ACHN (cell line): ENCODE results near the gene WNK4.
A peak's percentile ranks its signal among the peaks of the same experiment; 100 is the strongest.
"Not testable (repeated sequence)": the region's sequence is repeated elsewhere in the genome, so short reads cannot be mapped to it uniquely, and the experiment has no call there.

Experiments
- DNase-seq: peaks from one replicate; pipeline ENCODE4 v3.0.0-alpha.2; 2015
- in situ Hi-C: cut with HindIII; loops from 2 replicates; pipeline ENCODE4 v1.10.0; 2017; ENCODE audit warnings: low sequenced_read_pairs, low pct_ligation_motif_present, low pct_unique_long_range_greater_than_20kb

WNK4 gene

GRCh38 chr17:42766124-42766523 is 14.3 kb upstream of the WNK4 start:
- in situ Hi-C loops: no loop called here
- no peak for DNase-seq

- in situ Hi-C loops: no loop called here
Observed at GRCh38 chr17:42767512-42767911, 12.9 kb upstream of the WNK4 start.

GRCh38 chr17:42768006-42768405 is 12.4 kb upstream of the WNK4 start:
- in situ Hi-C loops, DNase-seq: not testable (repeated sequence)

More at GRCh38 chr17:42767512-42767911, 12.9 kb upstream of the WNK4 start:
- no peak for DNase-seq

- DNase-seq, in situ Hi-C loops: not testable (repeated sequence)
Observed at GRCh38 chr17:42769964-42770363, 10.4 kb upstream of the WNK4 start.

GRCh38 chr17:42772945-42773289 is 7.5 kb upstream of the WNK4 start:
- in situ Hi-C loops: no loop called here

GRCh38 chr17:42773290-42774035 is 6.9 kb upstream of the WNK4 start, which contains the start of gene VPS25:
VPS25 (plus strand) TSS chr17:42773449; CDS start chr17:42773476, 27 bp downstream.
- in situ Hi-C loops: no loop called here
- peak; percentile 91 for DNase-seq

More at GRCh38 chr17:42772945-42773289, 7.5 kb upstream of the WNK4 start:
- no peak for DNase-seq

GRCh38 chr17:42774066-42774745 is 6.2 kb upstream of the WNK4 start:
- in situ Hi-C loops: no loop called here
- peak; percentile 87 for DNase-seq

GRCh38 chr17:42775534-42776098 is 4.8 kb upstream of the WNK4 start:
- in situ Hi-C loops: no loop called here
- DNase-seq: peak; percentile 42

GRCh38 chr17:42778570-42778969 is 1.8 kb upstream of the WNK4 start:
- in situ Hi-C loops: no loop called here

GRCh38 chr17:42779304-42779935 is 990 bp upstream of the WNK4 start:
- in situ Hi-C loops: no loop called here
- DNase-seq: no peak

More at GRCh38 chr17:42778570-42778969, 1.8 kb upstream of the WNK4 start:
- no peak for DNase-seq

- in situ Hi-C loops: no loop called here
- DNase-seq: no peak
Observed at GRCh38 chr17:42780851-42781638, 635 bp downstream of the WNK4 start.

GRCh38 chr17:42781639-42782165 is 1.3 kb downstream of the WNK4 start:
- in situ Hi-C loops: no loop called here
- no peak for DNase-seq

- in situ Hi-C loops: no loop called here
- no peak for DNase-seq
Observed at GRCh38 chr17:42782166-42783061, 2.0 kb downstream of the WNK4 start.

GRCh38 chr17:42783062-42783790 is 2.8 kb downstream of the WNK4 start:
- in situ Hi-C loops: no loop called here
- peak; percentile 80 for DNase-seq

GRCh38 chr17:42783791-42784138 is 3.4 kb downstream of the WNK4 start:
- DNase-seq: no peak
- in situ Hi-C loops: no loop called here

- no peak for DNase-seq
- in situ Hi-C loops: no loop called here
Observed at GRCh38 chr17:42784409-42784808, 4.0 kb downstream of the WNK4 start.
